DMS153 treated with DMSO at 0.1 percent for 48 hours (cell line): ENCODE measurements around the gene XPO1.

Experiments
- DNase-seq: peaks from one replicate; lab custom pipeline; 2025; ENCODE audit not compliant: unreplicated experiment; lab: John Stamatoyannopoulos, UW

The XPO1 gene

GRCh38 chr2:61435291-61435690 is 102.9 kb downstream of the XPO1 start:
- no peak for DNase-seq

DNA sequence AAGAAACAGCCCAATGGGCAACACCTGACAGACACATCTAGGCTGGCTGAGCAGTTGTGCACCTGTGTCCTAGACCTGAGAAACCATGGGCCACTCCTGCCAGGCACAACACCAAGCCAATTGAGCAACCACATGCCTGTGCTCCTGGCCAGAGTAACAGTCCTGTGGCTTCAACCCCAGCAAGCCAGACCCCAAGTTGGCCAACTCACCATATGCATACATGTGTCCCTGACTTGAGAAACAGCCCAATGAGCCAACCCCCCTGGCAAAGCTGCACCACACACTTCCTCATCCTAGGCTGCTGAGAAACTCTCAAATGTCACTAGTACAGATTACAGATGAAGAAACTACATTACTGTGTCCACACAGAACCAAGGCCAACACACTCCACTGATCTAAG is 103.8 kb downstream of the XPO1 start:
- no peak for DNase-seq

- no peak for DNase-seq
Measured at GRCh38 chr2:61433606-61434005, 104.5 kb downstream of the XPO1 start.

- no peak for DNase-seq
Measured at GRCh38 chr2:61432990-61433389, 105.2 kb downstream of the XPO1 start.

GRCh38 chr2:61431345-61431744 is 106.8 kb downstream of the XPO1 start:
- DNase-seq: no peak
